ENCODE results near the gene CARD19.

GRCh38 chr9:93112864-93113389 lies 16.9 kb downstream of the CARD19 start:
- TF ChIP-seq CTCF (IDR thresholded peaks at IDR 0.05) (no peak), POLR2A (IDR thresholded peaks at IDR 0.05) (no peak)
